GM19324 (cell line): ENCODE data around the gene RARRES1.

ENCODE experiments used
- ATAC-seq: cut with Tn5 transposase; IDR thresholded peaks from one replicate; pipeline ENCODE4 v1.9.1; 2021; ENCODE audit warnings: mild to moderate bottlenecking, moderate library complexity; ENCODE audit not compliant: unreplicated experiment, low FRiP score

The RARRES1 gene

GRCh38 chr3:158649791-158650190 lies 82.5 kb downstream of the RARRES1 start:
- no peak for ATAC-seq
